ENCODE measurements around the gene TIFAB.
"Not testable (repeated sequence)": the region's sequence is repeated elsewhere in the genome, so short reads cannot be mapped to it uniquely, and the experiment has no call there.

The TIFAB gene, protein sequence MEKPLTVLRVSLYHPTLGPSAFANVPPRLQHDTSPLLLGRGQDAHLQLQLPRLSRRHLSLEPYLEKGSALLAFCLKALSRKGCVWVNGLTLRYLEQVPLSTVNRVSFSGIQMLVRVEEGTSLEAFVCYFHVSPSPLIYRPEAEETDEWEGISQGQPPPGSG

GRCh38 chr5:135452321-135453030 lies at the start of gene TIFAB:
Gene TIFAB, minus strand, starts transcription at chr5:135452351. Its CDS starts 2,412 bp downstream, at chr5:135449939.
- DNase-seq: no peak

GRCh38 chr5:135498637-135498995 lies 46.5 kb upstream of the TIFAB start:
- no peak for DNase-seq

DNA sequence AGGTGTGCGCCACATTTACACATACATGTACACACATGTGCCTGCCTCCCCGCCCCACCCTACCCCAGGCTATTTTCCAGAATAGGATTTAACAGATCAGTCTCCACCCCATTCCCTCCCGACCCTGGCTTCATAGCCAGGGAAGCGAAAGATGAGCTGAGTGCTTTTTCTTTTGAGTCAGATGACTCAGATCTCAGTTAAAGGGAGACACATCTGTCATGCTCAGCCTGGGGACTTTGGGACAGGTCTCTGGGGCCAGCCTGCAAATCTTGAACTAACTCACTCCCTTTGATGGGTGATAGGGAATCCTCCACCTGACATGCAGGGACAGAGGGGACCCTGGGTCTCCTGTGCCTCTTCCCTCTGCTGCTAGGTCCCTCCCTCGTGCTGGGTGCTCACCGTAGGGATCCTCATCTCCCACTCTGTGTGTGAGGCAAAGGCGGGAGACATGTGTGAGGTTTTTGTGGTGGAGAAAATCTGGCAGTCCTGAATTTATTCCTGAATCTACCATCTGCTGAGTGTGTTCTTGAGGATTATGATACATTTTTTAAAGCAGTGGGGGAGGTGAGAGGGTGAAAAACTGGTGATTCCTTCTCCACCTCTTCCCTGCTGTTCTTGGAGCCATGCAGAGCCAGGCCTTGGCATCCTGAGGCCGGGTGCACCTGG lies 46.0 kb upstream of the TIFAB start:
- no peak for DNase-seq

GRCh38 chr5:135495531-135495930 lies 43.4 kb upstream of the TIFAB start:
- DNase-seq: not testable (repeated sequence)

GRCh38 chr5:135494196-135494595 lies 42.0 kb upstream of the TIFAB start:
- DNase-seq: no peak

DNA sequence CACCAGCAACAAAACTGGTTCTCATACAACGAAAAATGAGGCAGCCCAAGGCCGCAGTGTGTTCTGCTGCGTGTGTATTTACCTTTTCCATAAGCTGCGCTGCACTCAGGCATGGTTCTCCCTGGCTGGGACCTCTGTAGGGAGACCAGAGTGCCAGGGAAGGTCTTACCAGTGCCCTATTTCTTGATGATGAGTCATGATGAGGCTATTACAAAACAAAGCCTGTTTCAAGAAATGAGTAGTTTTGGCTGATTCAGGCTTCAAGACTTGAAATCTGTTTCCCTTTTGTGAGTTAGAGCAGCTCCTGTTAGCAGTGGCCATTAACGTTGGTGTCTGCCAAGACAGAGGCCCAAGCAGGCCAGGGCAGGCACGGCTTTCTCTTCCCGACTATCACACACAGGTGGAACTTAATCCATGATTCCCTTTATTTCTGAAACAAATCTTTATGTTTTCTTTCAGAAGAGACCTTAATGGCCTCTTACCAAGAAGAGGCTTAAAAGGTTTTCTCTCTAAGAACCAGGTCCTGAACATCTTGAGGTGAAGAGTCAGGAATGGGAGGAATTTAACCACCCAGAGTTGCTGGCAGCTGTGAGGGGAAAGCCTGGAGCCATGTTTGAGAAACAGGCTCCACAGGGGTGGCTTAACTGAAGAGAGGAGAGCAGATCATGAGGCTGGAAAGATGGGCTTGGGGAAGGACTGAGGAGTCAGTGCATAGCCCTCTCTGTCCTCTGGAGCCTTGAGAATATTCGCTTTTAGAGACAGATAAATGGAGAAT lies 41.4 kb upstream of the TIFAB start:
- DNase-seq: no peak

DNA sequence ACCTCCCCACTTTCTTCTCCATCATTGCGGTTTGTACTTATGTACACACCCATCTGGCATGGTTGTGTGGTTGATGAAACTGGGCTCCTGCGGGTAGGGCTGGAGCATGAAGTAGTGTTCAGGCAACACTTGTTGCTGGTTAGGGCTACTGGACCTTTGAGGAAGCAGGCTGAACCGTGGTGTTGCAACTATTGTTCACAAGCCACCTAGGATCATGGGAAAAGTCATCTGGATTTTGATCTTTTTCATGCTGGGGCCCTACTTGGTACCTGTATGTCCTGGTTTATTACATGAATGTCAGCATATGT lies 40.1 kb upstream of the TIFAB start:
- no peak for DNase-seq

GRCh38 chr5:135491552-135492318 lies 39.6 kb upstream of the TIFAB start:
- DNase-seq: no peak

DNA sequence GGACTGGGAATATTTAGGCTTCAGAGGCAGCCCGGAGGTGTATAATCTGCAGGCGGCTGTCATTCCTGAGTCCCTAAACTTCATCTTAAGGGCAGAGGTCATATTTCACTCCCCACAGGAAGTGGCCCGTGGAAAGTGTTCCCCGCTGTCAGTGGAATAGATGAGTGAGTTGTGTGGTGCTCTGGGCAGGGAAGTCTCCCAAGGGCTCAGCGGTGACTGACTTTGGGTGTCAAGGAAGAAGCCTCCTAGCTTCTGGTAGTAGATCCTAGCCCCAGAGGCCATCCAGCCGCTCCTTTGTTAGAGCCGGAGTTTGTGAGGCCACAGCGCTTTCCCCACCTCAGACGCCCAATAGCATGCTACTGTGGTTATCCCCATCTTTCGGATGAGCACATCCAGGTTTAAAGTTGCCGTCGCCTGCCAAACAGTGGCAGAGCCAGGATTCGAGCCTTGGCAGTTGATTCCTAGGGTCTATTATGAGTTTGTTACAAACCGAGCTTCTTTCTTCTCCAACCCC lies 38.9 kb upstream of the TIFAB start:
- no peak for DNase-seq

DNA sequence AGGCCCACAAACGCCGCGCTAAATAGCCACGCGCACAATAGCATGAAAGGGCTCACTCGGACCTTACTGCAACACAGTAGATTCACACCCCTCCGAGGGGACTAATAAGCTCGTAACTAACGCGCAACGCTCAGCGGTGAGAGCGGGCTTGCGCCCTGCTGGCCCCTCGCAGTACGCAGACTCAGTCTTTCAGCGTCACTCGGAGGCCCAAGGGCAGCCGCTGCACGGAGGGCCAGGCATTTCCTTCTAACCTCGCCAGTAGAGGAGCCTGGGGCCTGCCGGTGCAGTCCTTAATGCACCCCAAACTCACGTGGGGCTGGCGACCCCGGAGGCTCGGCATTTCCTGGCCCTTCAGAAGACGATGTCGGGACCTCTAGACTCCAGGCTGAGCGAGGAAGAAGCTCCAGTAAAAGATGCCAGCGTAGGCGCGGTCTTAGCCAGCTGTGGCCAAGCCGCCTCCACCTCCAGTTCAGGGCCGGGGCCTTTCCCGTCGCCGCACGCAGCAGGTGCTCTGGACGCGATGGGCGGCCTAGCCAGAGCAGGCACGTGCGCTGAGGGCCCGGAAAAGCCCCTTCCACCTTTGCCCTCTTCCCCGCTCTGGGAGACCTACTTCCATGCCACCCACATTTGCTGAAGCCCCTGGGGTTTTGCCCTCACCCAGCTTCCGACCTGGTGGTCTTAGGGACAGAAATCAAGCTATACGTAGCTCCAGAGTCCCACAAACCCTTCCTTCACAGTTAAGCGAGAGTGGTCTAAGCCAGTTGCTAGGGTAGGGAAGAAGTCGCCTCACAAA lies 38.3 kb upstream of the TIFAB start:
- no peak for DNase-seq

DNA sequence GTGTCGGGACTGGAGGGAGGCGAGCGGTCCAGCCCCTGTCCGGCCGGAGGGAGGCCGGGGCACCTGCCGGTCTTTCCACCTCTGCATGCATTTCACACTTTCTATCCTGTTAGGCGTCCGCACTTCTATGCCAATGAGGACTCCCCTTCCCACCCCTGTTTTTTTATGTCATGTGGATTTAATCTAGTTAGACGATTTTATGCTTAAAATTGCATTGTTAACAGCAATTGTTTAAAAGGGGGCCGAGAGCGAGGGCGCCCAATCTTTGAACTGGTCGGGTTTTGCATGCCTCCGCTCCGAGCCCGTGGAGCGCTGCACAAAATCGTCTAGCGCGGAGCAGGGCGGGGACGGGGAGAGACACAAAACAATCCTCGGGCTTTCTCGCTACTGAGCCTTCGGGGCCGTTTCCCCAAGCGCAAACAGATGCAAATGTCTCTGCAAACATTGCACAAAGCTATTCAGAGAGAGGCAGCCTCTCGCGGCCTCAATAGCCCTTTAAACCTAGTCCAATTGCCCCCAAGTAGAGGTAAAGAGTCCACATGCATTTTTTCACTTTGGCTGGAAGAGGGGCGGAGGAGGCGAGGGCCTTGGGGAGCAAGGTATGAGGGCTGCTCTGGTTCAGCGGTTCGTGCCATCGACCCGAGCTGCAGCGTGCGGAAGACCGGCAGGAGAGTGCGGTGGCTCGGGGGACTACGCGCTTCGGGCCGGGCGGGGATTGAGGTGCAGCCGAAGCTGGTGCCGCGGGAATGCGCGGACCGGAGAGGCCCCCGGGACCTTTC lies 37.5 kb upstream of the TIFAB start:
- DNase-seq: no peak

- no peak for DNase-seq
Observed at GRCh38 chr5:135488727-135489465, 36.7 kb upstream of the TIFAB start.

- no peak for DNase-seq
Observed at GRCh38 chr5:135487839-135488514, 35.8 kb upstream of the TIFAB start.

GRCh38 chr5:135487037-135487395 lies 34.9 kb upstream of the TIFAB start:
- DNase-seq: no peak

- no peak for DNase-seq
Observed at GRCh38 chr5:135486131-135487036, 34.2 kb upstream of the TIFAB start.

GRCh38 chr5:135484674-135485086 lies 32.5 kb upstream of the TIFAB start:
- no peak for DNase-seq

GRCh38 chr5:135483254-135483653 lies 31.1 kb upstream of the TIFAB start:
- no peak for DNase-seq

DNA sequence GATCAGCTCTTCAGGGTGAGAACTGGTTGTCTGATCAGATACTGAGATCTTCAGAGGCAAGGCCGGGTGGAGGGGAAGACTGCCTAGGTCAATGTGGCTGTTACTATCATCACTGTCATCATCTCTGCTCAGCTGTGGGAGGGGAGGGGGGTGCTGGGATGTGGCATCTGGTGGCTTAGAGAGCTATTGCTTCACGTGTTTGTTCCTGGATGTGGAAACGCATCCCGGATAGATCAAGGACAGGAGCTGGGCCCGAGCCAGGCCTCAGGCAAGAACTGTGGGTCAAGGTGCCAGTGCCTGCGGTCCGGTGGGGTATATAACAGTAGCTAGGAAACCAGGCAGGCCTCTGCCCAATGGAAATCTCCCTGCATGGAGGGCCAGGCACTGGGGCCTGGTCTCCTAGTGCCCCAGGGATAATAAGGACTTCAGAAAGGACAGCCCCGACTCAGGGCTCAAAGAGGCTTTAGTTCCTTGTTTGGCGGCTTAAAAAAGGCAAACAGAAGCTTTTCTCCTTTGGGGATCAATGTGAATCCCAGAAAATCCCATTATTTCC lies 30.3 kb upstream of the TIFAB start:
- no peak for DNase-seq

All from activated T-cell treated with anti-CD3 and anti-CD28 coated beads, Interleukin-2, amount 50 U/mL, for 1 hour (primary cell).